ENCODE results near the gene AKAP4.
A peak's percentile ranks its signal among the peaks of the same experiment; 100 is the strongest.

Gene AKAP4

GRCh38 chrX:50200907-50201306 is at the start of gene AKAP4:
Gene AKAP4, minus strand, starts transcription at chrX:50201007. Its CDS starts 118 bp downstream, at chrX:50200889.
- no peak for DNase-seq (ENCODE audit: low spot score)

GRCh38 chrX:50211510-50211909 is 10.7 kb upstream of the AKAP4 start:
- no peak for DNase-seq (ENCODE audit: low spot score)

GRCh38 chrX:50206753-50207152 is 5.9 kb upstream of the AKAP4 start:
- no peak for DNase-seq (ENCODE audit: low spot score)

- DNase-seq (ENCODE audit: low spot score): peak; percentile 60
Measured at GRCh38 chrX:50204364-50204899, 3.6 kb upstream of the AKAP4 start, which contains the start of gene CCNB3. Gene CCNB3, plus strand, starts transcription at chrX:50204765. Its CDS starts 80,399 bp downstream, at chrX:50285164.

- no peak for DNase-seq (ENCODE audit: low spot score)
Measured at GRCh38 chrX:50202539-50202938, 1.7 kb upstream of the AKAP4 start.

- DNase-seq (ENCODE audit: low spot score): no peak
Measured at GRCh38 chrX:50198348-50198747, 2.5 kb downstream of the AKAP4 start.

- DNase-seq (ENCODE audit: low spot score): no peak
Measured at GRCh38 chrX:50188859-50189600, 11.8 kb downstream of the AKAP4 start.

GRCh38 chrX:50183891-50184290 is 16.9 kb downstream of the AKAP4 start:
- no peak for DNase-seq (ENCODE audit: low spot score)

GRCh38 chrX:50180073-50180940 is 20.5 kb downstream of the AKAP4 start:
- no peak for DNase-seq (ENCODE audit: low spot score)

- no peak for DNase-seq (ENCODE audit: low spot score)
Measured at GRCh38 chrX:50169717-50170116, 31.1 kb downstream of the AKAP4 start.

- DNase-seq (ENCODE audit: low spot score): no peak
Measured at GRCh38 chrX:50168241-50168687, 32.5 kb downstream of the AKAP4 start.

GRCh38 chrX:50167366-50167765 is 33.4 kb downstream of the AKAP4 start:
- DNase-seq (ENCODE audit: low spot score): no peak

GRCh38 chrX:50165727-50166126 is 35.1 kb downstream of the AKAP4 start:
- DNase-seq (ENCODE audit: low spot score): no peak

GRCh38 chrX:50161127-50161526 is 39.7 kb downstream of the AKAP4 start:
- DNase-seq (ENCODE audit: low spot score): no peak

GRCh38 chrX:50158593-50158992 is 42.2 kb downstream of the AKAP4 start:
- no peak for DNase-seq (ENCODE audit: low spot score)

- no peak for DNase-seq (ENCODE audit: low spot score)
Measured at GRCh38 chrX:50157545-50158135, 43.2 kb downstream of the AKAP4 start.

- DNase-seq (ENCODE audit: low spot score): no peak
Measured at GRCh38 chrX:50154429-50154828, 46.4 kb downstream of the AKAP4 start.

GRCh38 chrX:50152456-50152855 is 48.4 kb downstream of the AKAP4 start:
- DNase-seq (ENCODE audit: low spot score): no peak

GRCh38 chrX:50147972-50148371 is 52.8 kb downstream of the AKAP4 start:
- DNase-seq (ENCODE audit: low spot score): no peak
